Esophagus squamous epithelium (tissue), 5 donors: ENCODE data around the gene DAD1. TPM values are rescaled to one million over a fixed set of nuclear protein-coding genes. Genes with fewer than 3 reads are reported as not detected.
"Not testable (repeated sequence)": the region's sequence is repeated elsewhere in the genome, so short reads cannot be mapped to it uniquely, and the experiment has no call there.

ENCODE experiments used
- DNase-seq: peaks from one replicate; lab custom pipeline; 2025; lab: John Stamatoyannopoulos, UW
- H3K27ac ChIP-seq, 4 donors: fragments of 200-600 bp; sonication (generic); one replicate each; pipeline ENCODE4 v1.5.1; 2016 to 2019; ENCODE audit warnings: mild to moderate bottlenecking in 1 of 4
- H3K27me3 ChIP-seq, 4 donors: fragments of 200-600 bp; sonication (generic); 1 replicate in 3 of 4; 2 replicates in 1 of 4; pipeline versions ENCODE4 v1.5.1 to v1.6.0; 2017 to 2021; ENCODE audit warnings: antibody characterized with exemption in 1 of 4
- H3K36me3 ChIP-seq, 3 donors: fragments of 200-600 bp; sonication (generic); one replicate each; pipeline ENCODE4 v1.5.1; 2016 to 2019
- H3K4me1 ChIP-seq, 3 donors: fragments of 200-600 bp; sonication (generic); one replicate each; pipeline ENCODE4 v1.5.1; 2017 to 2019
- H3K4me3 ChIP-seq, 4 donors: fragments of 200-600 bp; sonication (generic); 1 replicate in 3 of 4; 2 replicates in 1 of 4; pipeline ENCODE4 v1.5.1; 2016 to 2019; ENCODE audit warnings: mild to moderate bottlenecking in 2 of 4, moderate library complexity in 1 of 4
- H3K9me3 ChIP-seq, 3 donors: fragments of 200-600 bp; sonication (generic); one replicate each; pipeline ENCODE4 v1.5.1; 2016 to 2019
- CTCF ChIP-seq, 6 experiments: fragments of 450-650 bp in 4 of 6; fragments of 200-600 bp in 2 of 6; sonication (generic) in 2 of 6; IDR thresholded peaks; one replicate each; pipeline ENCODE4 v1.5.1; 2016 to 2019; ENCODE audit warnings: antibody characterized with exemption in 6 of 6, mild to moderate bottlenecking in 4 of 6, moderate library complexity in 4 of 6
- POLR2A ChIP-seq, 4 donors: fragments of 450-650 bp; IDR thresholded peaks; one replicate each; pipeline ENCODE4 v1.6.1; 2017; ENCODE audit warnings: antibody characterized with exemption in 4 of 4, mild to moderate bottlenecking in 4 of 4, moderate library complexity in 3 of 4
- WGBS, 2 donors: methylation state at CpG; one replicate each; pipeline ENCODE4 v1.1.5; 2018; 5-methylcytosine and 5-hydroxymethylcytosine counted together
- intact Hi-C: fragments of 100-400 bp; cut with DNase I; formaldehyde crosslinking; loops from one replicate; pipeline ENCODE4 v1.15.0; 2022
- total RNA-seq, 4 donors: library from RNA; depleted of rRNA; stranded (reverse); fragments of >200 nt; gene quantifications; one replicate each; pipeline ENCODE4 v1.1.0, GENCODE V29; 2016
- donor health status: DM: yes; HTN: yes; CAD: no.

Gene DAD1
- total RNA-seq, result 100 to 1,000 TPM; 174 to 280 (median 225) TPM

- 0 to 1% methylated on average over 25 to 37 of the region's 44 CpGs for WGBS, 2 donors
- intact Hi-C loops, result no loop called here
These were observed at the start of gene DAD1 for GRCh38 chr14:22589096-22589839. DAD1 (minus strand) TSS chr14:22589224; CDS start chr14:22589157, 67 bp downstream.

GRCh38 chr14:22635980-22636379 lies 47.0 kb upstream of the DAD1 start:
- intact Hi-C loops, H3K36me3 ChIP-seq: not testable (repeated sequence)

More at GRCh38 chr14:22589096-22589839, at the start of gene DAD1:
- H3K4me3 ChIP-seq, result peak within 1 kb of the TSS; percentile 78 to 94 (median 84)
- H3K4me1 ChIP-seq, result peaks cover 21 to 55% (median 30%) of the 10 kb centered on the region in 3 donors
- DNase-seq, result peak; percentile 97
- peak in 3 of 4 donors; percentile 68 to 94 (median 86) for TF ChIP-seq POLR2A (IDR thresholded peaks at IDR 0.05)
- TF ChIP-seq CTCF (IDR thresholded peaks at IDR 0.05), result peak in 1 of 6 experiments; percentile 43
- H3K27me3 ChIP-seq, result peaks cover 0 to 9% (median 0%) of the 10 kb centered on the region in 4 donors
- no peaks in the 10 kb centered on the region for H3K9me3 ChIP-seq
- H3K36me3 ChIP-seq, result no peaks in the 10 kb centered on the region
- peak within 1 kb of the TSS; percentile 89 to 97 (median 96) for H3K27ac ChIP-seq

GRCh38 chr14:22634233-22634900 lies 45.3 kb upstream of the DAD1 start:
- TF ChIP-seq CTCF (IDR thresholded peaks at IDR 0.05), result no peak
- no peak for TF ChIP-seq POLR2A (IDR thresholded peaks at IDR 0.05)
- Histone ChIP-seq H3K27me3 (no peaks in the 10 kb centered on the region), H3K4me3 (no peak overlapping the region), H3K9me3 (no peaks in the 10 kb centered on the region), H3K27ac (no peak overlapping the region), H3K36me3 (no peaks in the 10 kb centered on the region), H3K4me1 (no peaks in the 10 kb centered on the region)
- DNase-seq, result no peak
- intact Hi-C loops, result no loop called here
- 76 to 78% methylated on average over 8 of the region's 8 CpGs for WGBS, 2 donors

More at GRCh38 chr14:22635980-22636379, 47.0 kb upstream of the DAD1 start:
- not testable (repeated sequence) for H3K4me1 ChIP-seq, H3K27ac ChIP-seq, H3K9me3 ChIP-seq, H3K4me3 ChIP-seq, DNase-seq, H3K27me3 ChIP-seq
- 38 to 64% methylated on average over 1 of the region's 1 CpG for WGBS, 2 donors

GRCh38 chr14:22630486-22630885 lies 41.5 kb upstream of the DAD1 start:
- no peak for TF ChIP-seq CTCF (IDR thresholded peaks at IDR 0.05)
- no peak for TF ChIP-seq POLR2A (IDR thresholded peaks at IDR 0.05)
- no peaks in the 10 kb centered on the region for H3K4me1 ChIP-seq
- no peak for DNase-seq
- H3K36me3 ChIP-seq, result no peaks in the 10 kb centered on the region
- 60 to 74% methylated on average over 2 of the region's 2 CpGs for WGBS, 2 donors
- no peaks in the 10 kb centered on the region for H3K9me3 ChIP-seq
- no peak overlapping the region for H3K27ac ChIP-seq
- intact Hi-C loops, result no loop called here
- no peaks in the 10 kb centered on the region for H3K27me3 ChIP-seq
- H3K4me3 ChIP-seq, result no peak overlapping the region

- Histone ChIP-seq H3K27me3 (no peaks in the 10 kb centered on the region), H3K9me3 (no peaks in the 10 kb centered on the region), H3K36me3 (no peaks in the 10 kb centered on the region), H3K4me1 (no peaks in the 10 kb centered on the region), H3K4me3 (no peak overlapping the region), H3K27ac (no peak overlapping the region)
- 85 to 94% methylated on average over 3 of the region's 3 CpGs for WGBS, 2 donors
- intact Hi-C loops, result no loop called here
- TF ChIP-seq CTCF (IDR thresholded peaks at IDR 0.05), result no peak
- no peak for DNase-seq
These were observed 41.0 kb upstream of the DAD1 start for GRCh38 chr14:22630066-22630465.
